PC-3 (cell line): ENCODE data around the gene FAM120B.

Experiments
- CTCF ChIP-seq: fragments of 300-600 bp; sonication (generic); conservative IDR thresholded peaks from 2 replicates; pipeline ENCODE4 v1.5.1; 2017; ENCODE audit warnings: antibody characterized with exemption, low read depth, mild to moderate bottlenecking, low read length
- EZH2 ChIP-seq: fragments of 300-600 bp; sonication (generic); IDR thresholded peaks from one replicate; pipeline ENCODE4 v1.6.1; 2017; ENCODE audit warnings: antibody characterized with exemption, mild to moderate bottlenecking, low read length; ENCODE audit not compliant: unreplicated experiment
- EZH2phosphoT487 ChIP-seq: fragments of 300-600 bp; sonication (generic); IDR thresholded peaks from 2 replicates; pipeline ENCODE4 v1.6.1; 2018; ENCODE audit warnings: mild to moderate bottlenecking, antibody characterized with exemption, low read length, borderline replicate concordance

DNA sequence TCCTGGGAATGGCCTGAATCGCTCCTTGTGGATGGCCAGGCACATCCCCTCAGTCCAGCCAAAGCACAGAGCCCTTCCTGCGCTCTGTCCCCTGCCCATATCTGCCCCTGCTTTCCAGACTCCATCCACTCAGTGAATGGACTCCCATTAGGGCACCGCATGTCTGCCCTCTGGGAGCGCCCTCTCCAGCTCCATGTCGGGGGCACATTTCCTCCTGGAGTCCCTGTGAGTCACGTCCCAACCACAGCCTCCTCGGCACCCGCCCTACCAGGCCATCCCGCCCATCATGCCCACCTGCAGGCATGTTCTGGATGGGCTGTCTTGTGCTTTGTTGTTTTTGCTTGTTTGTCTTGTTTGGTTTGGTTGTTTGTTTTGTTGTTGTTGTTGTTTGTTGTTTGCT, 149.8 kb downstream of the FAM120B start:
- TF ChIP-seq EZH2 (no peak), CTCF (no peak), EZH2phosphoT487 (no peak)
